GM19238 (cell line): ENCODE results near the gene GLRX3.

ENCODE experiments used
- DNase-seq: peaks from one replicate; pipeline ENCODE4 v3.0.0; 2011; ENCODE audit warnings: low spot score; ENCODE audit not compliant: insufficient read length

GLRX3 gene

DNA sequence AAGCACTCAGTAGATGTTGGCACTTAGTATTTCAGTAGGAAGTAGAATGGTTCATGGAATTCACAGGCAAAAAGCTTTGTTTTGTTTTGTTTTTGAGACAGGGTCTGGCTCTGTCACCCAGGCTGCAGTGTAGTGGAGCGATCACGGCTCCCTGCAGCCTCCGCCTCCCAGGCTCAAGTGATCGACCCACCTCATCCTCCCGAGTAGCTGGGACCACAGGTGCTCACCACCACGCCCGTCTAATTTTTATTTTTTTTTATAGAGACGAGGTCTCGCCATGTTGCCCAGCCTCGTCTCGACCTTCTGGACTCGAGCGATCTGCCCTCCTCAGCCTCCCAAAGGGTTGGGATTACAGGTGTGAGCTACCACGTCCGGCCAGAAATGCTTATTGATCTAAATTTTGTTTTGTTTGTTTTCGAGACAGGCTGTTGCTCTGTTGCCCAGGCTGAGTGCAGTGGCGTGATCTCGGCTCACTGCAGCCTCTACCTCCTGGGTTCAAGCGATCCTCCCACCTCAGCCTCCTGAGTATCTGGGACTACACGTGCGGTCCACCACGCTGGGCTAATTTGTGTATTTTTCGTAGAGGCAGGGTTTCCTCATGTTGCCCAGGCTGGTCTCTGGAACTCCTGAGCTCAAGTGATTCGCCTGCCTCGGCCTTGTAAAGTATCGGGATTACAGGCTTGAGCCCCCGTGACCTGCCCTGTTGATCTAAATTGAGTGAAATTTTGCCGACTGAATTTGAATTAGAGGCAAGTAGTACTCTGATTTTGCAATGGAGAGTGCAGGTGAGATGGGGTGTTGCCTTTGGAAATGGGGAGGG lies 1.7 kb downstream of the GLRX3 start:
- no peak for DNase-seq

DNA sequence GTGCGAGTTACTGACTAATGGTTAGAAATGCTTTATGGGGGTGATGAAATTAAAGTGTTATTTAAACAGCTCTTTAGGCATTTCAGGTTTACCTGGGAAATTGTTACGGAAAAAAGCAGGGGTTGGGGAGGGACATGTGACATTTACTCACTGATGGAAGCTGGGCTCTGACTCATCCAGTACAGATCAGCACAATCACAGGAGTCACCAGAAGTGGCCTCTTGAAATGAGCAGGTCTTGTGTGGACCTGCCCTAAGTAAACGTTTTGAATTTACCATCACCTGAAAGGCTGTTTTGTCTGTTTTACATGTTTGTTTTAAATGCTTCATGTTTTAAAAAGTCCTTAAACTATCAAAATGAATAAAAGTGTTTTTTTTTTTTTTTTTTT lies 2.3 kb downstream of the GLRX3 start:
- DNase-seq, result no peak

DNA sequence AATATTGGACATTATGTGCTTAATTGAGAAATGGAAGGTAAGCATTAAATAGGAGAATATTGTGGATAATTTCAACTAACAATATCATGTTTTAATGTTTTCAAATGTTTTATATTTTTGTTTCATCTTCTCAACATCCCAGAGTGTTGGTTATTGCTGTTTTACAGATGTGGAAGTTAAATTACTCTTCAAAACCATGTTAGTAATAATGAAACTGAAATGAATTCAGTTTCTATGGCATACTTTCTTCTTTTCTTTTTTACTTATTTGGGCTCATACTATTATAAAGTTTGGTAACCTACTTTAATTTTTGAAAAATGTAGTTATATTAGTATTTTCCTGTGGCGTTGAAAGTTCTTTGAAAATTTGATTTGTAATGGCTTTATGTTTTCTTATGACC lies 4.2 kb downstream of the GLRX3 start:
- no peak for DNase-seq

DNA sequence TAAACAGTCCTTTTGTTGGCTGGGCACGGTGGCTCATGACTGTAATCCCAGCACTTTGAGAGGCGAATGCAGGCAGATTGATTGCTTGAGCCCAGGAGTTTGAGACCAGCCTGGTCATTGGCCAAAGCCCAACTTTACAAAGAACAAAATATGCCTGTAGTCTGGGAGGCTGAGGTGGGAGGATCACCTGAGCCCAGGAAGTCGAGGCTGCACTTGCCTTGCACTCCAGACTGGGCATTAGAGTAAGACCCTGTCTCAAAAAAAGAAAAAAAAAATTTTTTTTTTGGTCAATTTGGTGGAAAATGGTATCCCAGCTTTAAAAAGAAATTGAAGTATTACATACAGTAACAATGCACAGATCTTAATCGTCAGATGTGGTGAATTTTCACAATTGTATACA lies 4.8 kb downstream of the GLRX3 start:
- DNase-seq, result no peak

DNA sequence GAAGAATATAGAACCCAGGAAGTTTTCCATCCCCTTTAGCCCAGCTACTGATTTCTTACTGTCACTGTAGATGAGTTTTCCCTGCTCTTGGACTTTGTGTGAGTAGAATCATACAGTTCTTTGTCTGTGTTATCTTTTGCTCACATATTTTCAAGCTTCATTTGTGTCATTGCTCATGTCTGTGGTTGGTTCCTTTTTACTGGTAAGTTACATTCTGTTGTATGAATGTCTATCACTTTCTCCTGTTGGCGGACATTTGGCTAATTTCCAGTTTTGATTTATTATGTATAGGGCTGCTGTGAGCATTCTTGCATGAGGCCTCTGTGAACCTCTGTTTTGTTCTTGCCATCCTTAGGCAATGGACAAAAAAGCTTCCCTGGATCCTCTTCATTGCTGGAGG lies 5.3 kb downstream of the GLRX3 start:
- no peak for DNase-seq

DNA sequence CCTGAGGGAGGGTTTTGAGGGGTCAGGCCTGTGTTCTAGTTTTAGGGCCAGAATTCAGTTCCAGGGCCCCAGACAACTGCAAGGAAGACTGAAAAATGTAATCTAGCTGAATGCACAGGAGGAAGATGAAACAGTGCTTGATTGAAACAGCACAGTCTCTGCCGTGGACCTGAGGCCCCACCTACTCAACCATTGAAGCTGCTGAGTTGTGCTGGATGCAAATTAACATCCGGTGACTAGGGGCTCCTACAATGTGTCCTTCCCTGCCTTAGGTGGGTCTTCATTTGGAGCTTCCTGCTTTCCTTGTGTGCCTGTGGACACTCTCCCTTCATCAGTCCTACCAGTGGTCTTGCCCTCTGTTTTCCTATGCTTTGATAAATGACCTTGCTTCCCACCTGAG lies 5.7 kb downstream of the GLRX3 start:
- DNase-seq, result peak; percentile 47

DNA sequence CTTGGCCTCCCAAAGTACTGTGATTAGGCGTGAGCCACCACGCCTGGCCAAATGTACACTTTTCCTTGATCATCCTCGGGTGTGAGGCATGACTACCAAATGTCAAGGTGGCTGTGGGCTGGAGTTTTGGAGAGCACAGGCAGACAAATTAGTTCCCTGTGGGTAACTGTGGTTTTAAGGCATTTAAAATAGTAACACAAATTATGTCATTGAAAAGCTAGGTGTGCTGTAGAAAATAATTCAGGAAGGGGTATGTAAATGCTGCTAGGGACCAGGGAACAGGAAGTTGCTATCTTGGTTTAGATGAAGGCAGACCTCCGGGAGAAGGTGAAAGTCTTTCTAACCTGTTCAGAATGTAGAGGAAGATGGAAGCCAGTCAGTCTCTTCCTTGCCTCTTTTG lies 9.9 kb downstream of the GLRX3 start:
- DNase-seq, result no peak

DNA sequence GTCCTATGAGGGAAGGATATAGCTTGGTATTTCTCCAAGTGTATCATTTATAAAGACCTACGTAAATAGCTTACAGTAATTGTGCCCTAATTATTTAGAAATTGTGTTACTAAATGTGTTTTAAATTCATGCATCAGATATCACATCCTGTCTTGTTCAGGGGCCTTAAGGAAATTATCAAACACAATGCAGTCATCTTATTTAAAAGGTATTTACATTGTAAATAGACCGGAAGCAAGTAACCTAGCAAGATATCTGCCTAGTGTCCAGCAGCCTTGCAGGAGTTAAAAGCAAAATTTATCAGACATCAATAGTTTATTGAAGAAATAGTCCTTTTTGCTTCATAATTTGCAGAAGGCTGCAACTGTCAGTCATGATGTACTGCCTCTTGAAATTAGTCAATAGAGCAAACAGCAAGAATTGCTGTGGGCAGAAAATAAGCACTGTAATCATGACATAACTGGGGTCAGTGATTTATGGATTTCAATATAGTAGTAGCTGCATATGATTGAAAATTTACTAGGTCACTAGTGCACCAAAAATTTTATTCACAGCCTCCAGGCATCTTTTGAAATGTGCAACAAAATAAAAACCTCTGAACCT lies 23.1 kb downstream of the GLRX3 start:
- no peak for DNase-seq

DNA sequence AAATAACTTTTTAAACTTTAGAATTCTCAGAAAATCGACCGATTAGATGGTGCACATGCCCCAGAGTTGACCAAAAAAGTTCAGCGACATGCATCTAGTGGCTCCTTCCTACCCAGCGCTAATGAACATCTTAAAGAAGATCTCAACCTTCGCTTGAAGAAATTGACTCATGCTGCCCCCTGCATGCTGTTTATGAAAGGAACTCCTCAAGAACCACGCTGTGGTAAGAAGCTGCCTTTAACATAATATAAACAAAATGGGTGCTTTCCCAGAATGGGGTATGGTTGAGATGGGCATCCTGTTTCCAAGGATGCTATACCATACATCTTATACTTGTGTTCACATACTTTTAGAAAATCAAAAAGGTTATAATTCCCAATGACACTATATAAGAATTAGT lies 24.6 kb downstream of the GLRX3 start:
- DNase-seq, result no peak

DNA sequence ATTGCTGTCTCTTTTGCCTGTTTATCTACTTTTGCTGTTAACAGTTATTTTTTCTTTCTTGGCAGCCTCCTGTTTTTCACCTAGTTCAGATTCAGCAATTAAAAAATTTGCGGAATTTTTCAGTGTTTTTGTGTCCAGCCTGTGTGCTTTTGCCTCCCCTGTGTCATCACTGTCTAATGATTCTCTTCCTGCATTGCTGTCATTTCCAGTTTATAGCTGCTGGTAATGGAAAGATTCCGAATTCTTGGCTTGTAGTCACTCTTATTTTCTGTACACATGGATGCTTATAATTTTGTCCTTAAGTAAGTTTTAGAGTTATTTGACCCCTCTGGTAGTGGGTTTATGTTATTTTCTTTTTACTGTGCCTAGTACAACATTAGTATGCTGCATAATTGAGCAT lies 25.1 kb downstream of the GLRX3 start:
- no peak for DNase-seq

DNA sequence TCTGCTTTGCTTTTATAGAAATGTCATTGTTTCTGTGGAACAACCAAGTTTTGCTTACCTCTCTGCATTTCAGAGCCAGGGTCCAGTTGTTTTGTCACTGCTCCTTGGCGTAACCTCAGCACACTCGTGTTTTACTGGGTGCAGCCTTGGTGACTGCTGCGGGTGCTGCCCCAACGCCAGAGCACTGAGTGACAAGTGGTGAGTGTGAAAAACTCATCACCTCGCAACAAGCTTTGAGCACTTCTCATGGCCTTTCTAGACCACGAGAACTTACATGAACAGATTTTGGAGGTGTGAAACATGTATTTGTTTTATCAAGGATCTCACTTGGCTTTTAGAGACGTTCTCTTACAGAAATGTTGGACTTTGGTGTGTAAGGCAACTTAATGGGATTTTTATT lies 31.0 kb downstream of the GLRX3 start:
- no peak for DNase-seq

DNA sequence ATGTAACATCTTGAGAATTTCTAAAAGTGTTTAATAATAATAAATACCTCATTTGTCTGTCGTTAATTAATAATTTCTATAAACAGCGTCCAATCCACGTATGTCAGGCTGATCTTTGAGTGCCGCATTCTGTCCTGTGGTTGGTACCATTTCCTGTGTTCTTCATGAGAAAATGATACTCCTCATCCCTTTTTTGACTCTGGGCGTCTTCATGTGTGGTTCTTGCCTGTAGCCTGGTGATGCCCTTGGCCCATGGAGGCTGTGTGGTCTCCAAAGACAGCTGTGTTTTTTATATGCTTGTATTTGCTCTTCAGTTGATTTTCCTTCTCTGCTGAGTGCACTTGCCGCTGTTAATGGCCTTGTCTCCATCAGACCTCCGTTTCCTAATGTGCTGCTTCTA lies 31.5 kb downstream of the GLRX3 start:
- no peak for DNase-seq

DNA sequence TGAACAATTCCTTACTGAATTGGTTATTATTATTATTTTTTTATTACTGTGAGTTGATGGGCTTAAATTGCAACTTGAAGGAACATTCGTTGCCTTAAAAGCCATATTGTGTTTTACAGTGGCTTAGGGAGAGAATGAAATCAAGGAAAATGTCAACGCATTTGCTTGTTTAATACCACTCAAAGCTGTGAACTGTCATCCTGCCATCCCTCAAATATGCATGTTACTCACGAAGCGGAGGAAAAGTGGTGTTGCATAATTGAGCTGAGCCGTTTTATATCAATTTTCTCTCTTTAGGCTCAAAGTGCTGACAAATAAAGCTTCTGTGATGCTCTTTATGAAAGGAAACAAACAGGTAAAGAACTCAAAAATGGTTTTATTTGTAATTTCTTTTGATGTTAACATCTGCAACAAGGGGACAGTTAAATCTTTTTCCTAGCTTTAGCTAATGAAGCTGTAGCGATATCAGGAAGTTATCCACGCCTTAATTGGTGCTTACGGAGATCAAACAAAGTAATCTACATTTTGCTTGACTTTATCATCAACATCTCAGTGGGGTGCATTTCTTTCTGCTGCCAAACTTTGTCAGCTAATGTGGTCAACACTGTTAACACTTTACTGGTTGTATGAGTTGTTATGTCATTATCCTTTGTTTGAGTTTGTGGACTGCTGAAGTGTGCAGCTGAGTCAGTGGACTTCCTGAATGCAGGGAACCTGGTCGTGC lies 33.1 kb downstream of the GLRX3 start:
- DNase-seq, result no peak

DNA sequence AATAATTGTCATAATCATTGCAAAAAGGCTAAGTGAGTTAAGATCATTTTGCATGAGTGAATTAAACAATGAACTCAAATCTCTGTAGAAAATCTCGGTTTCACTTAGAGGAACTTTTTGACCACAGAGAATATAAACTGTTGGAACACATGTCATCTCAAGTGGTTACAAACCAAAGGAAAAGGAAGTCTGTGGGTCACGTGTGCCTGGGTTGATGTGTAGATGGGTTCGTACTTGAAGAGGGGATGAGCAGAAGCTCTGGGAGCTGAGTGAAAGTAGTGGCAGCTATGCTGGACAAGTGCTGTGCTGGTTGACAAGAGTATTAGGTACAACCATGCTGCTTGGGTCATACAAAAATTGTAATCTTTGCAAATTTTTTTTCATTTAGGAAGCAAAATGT lies 35.0 kb downstream of the GLRX3 start:
- no peak for DNase-seq

DNA sequence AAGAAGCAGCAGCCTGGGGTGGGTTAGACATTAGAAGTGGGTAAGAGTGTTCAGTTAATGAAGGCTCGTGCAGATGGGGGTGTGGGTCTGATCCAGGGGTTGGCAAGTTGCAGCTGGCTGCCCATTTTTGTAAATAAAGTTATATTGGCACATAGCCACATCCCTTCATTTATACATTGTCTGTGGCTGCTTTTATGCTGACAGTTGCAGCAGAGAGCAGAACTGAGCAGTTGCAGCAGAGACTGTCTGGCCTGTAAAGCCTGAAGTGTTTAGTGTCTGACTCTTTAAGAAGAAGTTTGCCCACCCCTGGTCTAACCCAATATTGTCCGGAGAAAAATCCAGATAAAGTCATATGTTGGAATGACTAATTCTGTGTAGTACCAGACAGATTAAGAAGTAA lies 38.1 kb downstream of the GLRX3 start:
- no peak for DNase-seq

DNA sequence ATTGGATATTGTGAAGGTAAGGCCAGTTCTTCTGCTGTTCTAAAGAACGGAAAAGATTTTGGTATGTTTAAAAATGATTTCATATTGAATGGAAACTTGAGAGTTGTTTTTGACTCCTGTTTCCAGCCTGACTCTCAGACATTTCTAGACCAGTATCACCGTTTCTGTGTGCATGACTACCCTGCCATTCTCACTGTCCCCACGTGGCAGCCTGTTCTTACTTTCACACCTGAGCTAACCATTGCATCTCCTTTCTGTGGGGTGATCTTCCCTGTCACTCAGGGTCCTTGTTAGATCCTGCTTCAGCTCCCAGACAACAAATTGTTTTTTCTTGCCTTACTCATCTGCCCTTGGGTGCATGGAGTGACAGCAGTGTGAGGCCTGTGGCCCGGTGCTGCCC lies 38.9 kb downstream of the GLRX3 start:
- DNase-seq, result no peak

DNA sequence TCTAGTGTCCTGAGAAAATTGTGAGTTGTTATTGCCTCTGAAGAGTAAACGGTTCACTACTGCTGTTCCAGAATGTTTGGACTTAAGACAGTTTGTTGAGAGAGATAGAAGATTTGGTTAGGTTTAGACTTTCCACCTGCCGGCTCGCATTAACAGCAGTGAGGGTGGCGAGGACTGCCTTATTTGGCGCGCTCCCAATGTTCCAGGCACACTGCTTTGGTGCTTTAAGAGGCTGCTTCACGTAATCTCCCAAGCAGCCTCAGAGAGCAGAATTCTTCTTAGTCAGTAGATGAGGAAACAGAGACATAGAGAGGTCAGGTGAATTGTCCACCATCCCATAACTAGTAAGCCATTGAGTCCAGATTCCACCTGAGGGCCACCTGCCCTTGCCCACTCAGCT lies 41.1 kb downstream of the GLRX3 start:
- no peak for DNase-seq

DNA sequence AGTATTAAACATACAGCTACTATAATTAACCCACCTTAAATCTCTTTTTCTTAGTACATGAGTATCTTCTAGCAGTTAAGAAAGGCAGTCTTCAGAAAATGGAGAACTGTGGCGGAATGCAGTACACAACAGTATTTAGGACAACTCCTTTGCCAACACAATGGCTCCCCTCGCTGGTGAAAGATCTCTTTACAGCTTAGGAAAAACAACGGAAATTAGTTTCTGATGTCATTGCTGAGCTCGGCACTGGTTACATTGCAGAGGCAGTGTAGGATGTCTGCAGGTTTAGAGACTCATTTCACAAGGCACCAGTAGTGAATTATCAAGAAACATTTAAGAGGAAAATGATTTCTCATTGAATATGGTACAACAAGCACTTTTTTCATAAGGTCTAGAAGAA lies 43.4 kb downstream of the GLRX3 start:
- no peak for DNase-seq

DNA sequence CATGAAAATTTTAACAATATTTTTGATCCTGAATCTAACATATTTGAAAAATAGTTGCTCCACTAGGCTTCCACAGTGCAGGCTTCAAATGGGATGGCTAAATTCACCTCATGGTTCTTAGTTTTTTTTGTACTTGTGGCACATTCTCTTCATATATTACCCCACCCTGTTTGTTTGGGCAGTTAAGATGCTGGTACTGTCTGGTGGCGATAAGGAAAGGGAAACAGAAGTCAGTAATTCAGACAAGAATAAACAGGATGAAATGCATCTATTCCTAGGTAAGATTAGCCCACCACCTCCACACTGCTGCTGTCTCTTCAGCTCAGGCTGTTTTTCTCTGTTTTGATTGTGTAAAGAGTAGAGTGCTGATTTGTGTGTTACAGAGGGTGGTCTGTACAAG lies 44.2 kb downstream of the GLRX3 start:
- no peak for DNase-seq

DNA sequence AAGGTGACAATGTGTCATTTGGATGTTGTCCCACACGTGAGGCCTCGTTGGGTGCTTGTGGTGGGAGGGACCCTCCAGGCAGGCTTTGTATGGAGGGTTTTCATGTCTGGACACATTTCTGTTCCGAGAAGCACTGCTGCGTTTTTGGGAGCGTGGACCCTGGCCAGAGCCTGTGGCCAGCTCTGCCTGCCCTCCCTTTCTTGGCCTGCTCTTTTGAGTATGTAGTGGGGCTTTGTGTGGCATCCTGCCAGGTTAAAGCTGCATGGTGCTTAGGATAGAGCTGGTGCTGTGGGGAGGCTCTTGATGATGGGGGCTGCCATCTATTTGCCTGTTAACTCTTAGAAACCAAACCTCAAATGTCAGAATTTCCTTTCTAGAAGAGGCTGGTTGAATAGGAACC lies 45.7 kb downstream of the GLRX3 start:
- no peak for DNase-seq

DNA sequence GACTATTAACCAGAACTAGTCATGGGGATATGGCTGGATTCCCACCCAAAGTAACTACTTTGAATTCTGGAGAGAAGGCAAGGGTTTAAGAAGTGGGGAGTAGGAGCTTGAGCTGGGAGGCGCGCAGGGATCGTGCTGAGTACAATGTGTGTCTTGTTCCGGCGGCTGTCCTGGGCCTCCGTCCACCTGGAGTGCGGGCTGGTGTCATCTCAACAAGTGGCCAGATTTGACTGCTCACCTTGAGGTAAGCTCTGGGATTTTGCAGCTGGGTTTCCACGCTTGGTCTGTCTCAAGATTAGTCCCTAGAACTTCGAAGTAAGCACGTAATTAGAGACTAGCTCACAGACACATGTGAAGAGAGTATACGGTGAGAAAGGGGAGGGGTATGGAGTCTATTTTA lies 49.4 kb downstream of the GLRX3 start:
- no peak for DNase-seq
